Heart left ventricle (tissue), 13 donors: ENCODE measurements around the gene YPEL5.

ENCODE experiments used
- POLR2A ChIP-seq, 2 donors: fragments of 450-650 bp; IDR thresholded peaks; one replicate each; pipeline ENCODE4 v1.6.1; 2017; ENCODE audit warnings: antibody characterized with exemption in 2 of 2, mild to moderate bottlenecking in 2 of 2, moderate library complexity in 2 of 2
- TF ChIP-seq, protein P1 (sequence below), 12 donors: fragments of 200-600 bp; sonication (generic) in 4 of 12; IDR thresholded peaks; one replicate each; pipeline versions ENCODE4 v1.5.0 to v1.8.0; 2018 to 2022; ENCODE audit warnings: antibody characterized with exemption in 12 of 12, mild to moderate bottlenecking in 5 of 12
- donor health status: ischemic (EF 13 %, LVEDD 7.1; RV severe dilation, severe dysfunction).
- donor health status: DM: no; HTN: yes; CAD: no.
- donor health status: DM: no; HTN: no; CAD: no.
- donor health status: ischemic (EF 25% LVEDD 6.9; RV normal size, moderate dysfunction).
- donor health status: ischemic (EF 25% LVEDD 5.7; RV mildly dilated, moderate dysfunction).
- donor health status: ischemic (EF 35%, LVEDD 5.7; RV mildly dilated, moderate dysfunction).
- donor health status: nonischemic (EF 11% LVEDD 7.7; RV severe dilation, severe dysfunction).
- donor health status: DM: yes; HTN: yes; CAD: no.
- donor health status: PGD.
- donor health status: ischemic (EF 29% LVEDD 5.4; RV normal size, mild dysfunction).
- donor health status: nonischemic (EF 23%, LVEDD 6.1; RV moderate dilation, normal function).

DNA sequence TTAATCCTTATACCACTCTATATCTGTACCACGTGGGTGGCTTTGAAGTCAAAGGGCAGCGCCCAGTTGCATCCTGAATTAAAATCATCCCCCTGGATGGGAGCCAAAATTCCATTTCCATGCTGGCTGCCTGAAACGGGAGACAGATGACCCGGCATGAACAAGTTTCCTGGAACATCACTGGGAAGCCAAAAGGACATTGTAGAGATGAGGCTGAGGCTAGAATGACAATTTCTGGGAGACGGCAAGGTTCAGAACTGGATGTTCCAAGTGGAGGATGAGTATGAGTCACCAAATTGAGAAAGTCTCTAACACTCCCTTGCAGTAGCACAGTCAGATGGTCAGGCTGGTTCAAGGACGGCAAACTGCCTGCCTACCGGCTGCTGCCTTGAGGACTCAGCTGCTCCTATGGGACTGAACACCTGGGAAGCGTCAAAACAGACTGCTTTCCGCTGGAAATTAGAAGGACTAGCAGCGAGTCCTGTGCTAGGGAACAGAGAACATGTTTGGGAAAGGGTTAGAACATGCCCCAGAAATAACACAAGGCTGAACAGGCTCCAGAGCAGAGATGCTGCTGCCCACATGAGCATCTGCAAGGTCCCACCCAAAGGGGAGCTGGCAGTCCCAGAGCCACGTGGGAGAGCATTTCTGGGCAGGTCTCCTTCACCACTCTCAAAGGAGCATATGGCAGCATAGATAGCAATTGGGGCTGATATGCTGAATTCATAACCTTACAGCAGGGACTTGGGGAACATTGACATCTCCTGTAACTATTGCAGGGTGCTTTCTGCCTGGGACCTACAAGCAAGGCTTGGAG is 32.0 kb downstream of the YPEL5 start:
- TF ChIP-seq, protein P1, sequence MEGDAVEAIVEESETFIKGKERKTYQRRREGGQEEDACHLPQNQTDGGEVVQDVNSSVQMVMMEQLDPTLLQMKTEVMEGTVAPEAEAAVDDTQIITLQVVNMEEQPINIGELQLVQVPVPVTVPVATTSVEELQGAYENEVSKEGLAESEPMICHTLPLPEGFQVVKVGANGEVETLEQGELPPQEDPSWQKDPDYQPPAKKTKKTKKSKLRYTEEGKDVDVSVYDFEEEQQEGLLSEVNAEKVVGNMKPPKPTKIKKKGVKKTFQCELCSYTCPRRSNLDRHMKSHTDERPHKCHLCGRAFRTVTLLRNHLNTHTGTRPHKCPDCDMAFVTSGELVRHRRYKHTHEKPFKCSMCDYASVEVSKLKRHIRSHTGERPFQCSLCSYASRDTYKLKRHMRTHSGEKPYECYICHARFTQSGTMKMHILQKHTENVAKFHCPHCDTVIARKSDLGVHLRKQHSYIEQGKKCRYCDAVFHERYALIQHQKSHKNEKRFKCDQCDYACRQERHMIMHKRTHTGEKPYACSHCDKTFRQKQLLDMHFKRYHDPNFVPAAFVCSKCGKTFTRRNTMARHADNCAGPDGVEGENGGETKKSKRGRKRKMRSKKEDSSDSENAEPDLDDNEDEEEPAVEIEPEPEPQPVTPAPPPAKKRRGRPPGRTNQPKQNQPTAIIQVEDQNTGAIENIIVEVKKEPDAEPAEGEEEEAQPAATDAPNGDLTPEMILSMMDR (IDR thresholded peaks at IDR 0.05) = no peak
- no peak for TF ChIP-seq POLR2A (IDR thresholded peaks at IDR 0.05)
